HepG2 (cell line): Measurements from ENCODE around the gene CTIF. TPM values are rescaled to one million over a fixed set of nuclear protein-coding genes. Genes with fewer than 3 reads are reported as not detected.

Experiments
- ARID5B ChIP-seq: IDR thresholded peaks from 2 replicates; pipeline ENCODE4 v1.4.0; 2020; ENCODE audit warnings: mild to moderate bottlenecking, missing genetic modification reagents
- ATF7 ChIP-seq, 2 experiments: fragments of 450-650 bp in 1 of 2; sonication (generic) in 1 of 2; formaldehyde crosslinking in 1 of 2; IDR thresholded peaks; 2 replicates each; pipeline versions ENCODE4 v1.4.0 to v1.6.1; 2016 to 2020; ENCODE audit warnings: antibody characterized with exemption in 1 of 2, mild to moderate bottlenecking in 1 of 2, missing genetic modification reagents in 1 of 2
- CREB1 ChIP-seq, 2 experiments: fragments of 450-650 bp in 1 of 2; IDR thresholded peaks; 2 replicates each; pipeline ENCODE4 v1.6.1; 2016 to 2017; ENCODE audit warnings: control low read depth in 1 of 2, mild to moderate bottlenecking in 1 of 2, missing compliant biosample characterization in 1 of 2, missing genetic modification characterization in 1 of 2
- EHMT2 ChIP-seq: fragments of 200-600 bp; sonication (generic); IDR thresholded peaks from 2 replicates; pipeline ENCODE4 v1.7.0; 2017; ENCODE audit warnings: antibody characterized with exemption, low read depth, low read length, borderline replicate concordance
- FOSL2 ChIP-seq: sonication (generic); formaldehyde crosslinking; IDR thresholded peaks from 2 replicates; pipeline ENCODE4 v1.4.0; 2020; ENCODE audit warnings: missing genetic modification reagents
- FOXA1 ChIP-seq, 2 experiments: fragments of 450-650 bp in 1 of 2; sonication (generic) in 1 of 2; formaldehyde crosslinking in 1 of 2; IDR thresholded peaks; 2 replicates each; pipeline versions ENCODE4 v1.4.0 to v1.6.1; 2016 to 2020; ENCODE audit warnings: missing genetic modification reagents in 1 of 2
- FOXA3 ChIP-seq: IDR thresholded peaks from 2 replicates; pipeline ENCODE4 v1.6.1; 2016; ENCODE audit warnings: missing genetic modification reagents, missing compliant biosample characterization
- GATAD2A ChIP-seq: IDR thresholded peaks from 2 replicates; pipeline ENCODE4 v1.6.1; 2016
- HDAC2 ChIP-seq: sonication (generic); formaldehyde crosslinking; IDR thresholded peaks from 2 replicates; pipeline ENCODE4 v1.4.0; 2020; ENCODE audit warnings: missing genetic modification reagents
- HNRNPLL ChIP-seq: fragments of 200-400 bp; formaldehyde crosslinking; IDR thresholded peaks from 2 replicates; pipeline ENCODE4 v1.6.1; 2017; ENCODE audit warnings: mild to moderate bottlenecking, low read depth, low read length; ENCODE audit not compliant: poor library complexity, severe bottlenecking
- JUN ChIP-seq: sonication (generic); formaldehyde crosslinking; IDR thresholded peaks from 2 replicates; pipeline ENCODE4 v1.4.0; 2020; ENCODE audit warnings: mild to moderate bottlenecking, missing genetic modification reagents
- MIXL1 ChIP-seq: IDR thresholded peaks from 2 replicates; pipeline ENCODE4 v1.6.1; 2016
- NCOR1 ChIP-seq: fragments of 200-600 bp; sonication (generic); IDR thresholded peaks from 2 replicates; pipeline ENCODE4 v1.7.0; 2017; ENCODE audit warnings: antibody characterized with exemption, low read length, borderline replicate concordance
- RAD21 ChIP-seq: fragments of 450-650 bp; formaldehyde crosslinking; IDR thresholded peaks from 2 replicates; pipeline ENCODE4 v1.5.0; 2020; ENCODE audit warnings: mild to moderate bottlenecking
- SALL1 ChIP-seq: sonication (generic); formaldehyde crosslinking; IDR thresholded peaks from 2 replicates; pipeline ENCODE4 v1.8.0; 2022; ENCODE audit warnings: mild to moderate bottlenecking, missing genetic modification reagents
- SOX13 ChIP-seq, 3 experiments: fragments of 450-650 bp in 1 of 3; sonication (generic) in 1 of 3; formaldehyde crosslinking in 1 of 3; IDR thresholded peaks in 2 of 3; conservative IDR thresholded peaks in 1 of 3; 2 replicates each; pipeline versions ENCODE4 v1.5.0 to v1.6.1; 2016 to 2020; ENCODE audit warnings: antibody characterized with exemption in 1 of 3, mild to moderate bottlenecking in 1 of 3, missing compliant biosample characterization in 1 of 3, missing genetic modification reagents in 1 of 3, moderate library complexity in 1 of 3
- SOX5 ChIP-seq: IDR thresholded peaks from 2 replicates; pipeline ENCODE4 v1.6.1; 2016; ENCODE audit warnings: borderline replicate concordance
- SOX6 ChIP-seq, 2 experiments: fragments of 450-650 bp in 1 of 2; sonication (generic) in 1 of 2; formaldehyde crosslinking in 1 of 2; IDR thresholded peaks; 2 replicates each; pipeline versions ENCODE4 v1.4.0 to v1.6.1; 2017 to 2020; ENCODE audit warnings: antibody characterized with exemption in 1 of 2, mild to moderate bottlenecking in 1 of 2, missing genetic modification reagents in 1 of 2
- TCF12 ChIP-seq, 2 experiments: fragments of 450-650 bp in 1 of 2; sonication (generic) in 1 of 2; formaldehyde crosslinking in 1 of 2; IDR thresholded peaks; 2 replicates each; pipeline versions ENCODE4 v1.6.1 to v1.8.0; 2017 to 2022; ENCODE audit warnings: antibody characterized with exemption in 1 of 2, mild to moderate bottlenecking in 1 of 2, missing genetic modification reagents in 1 of 2, moderate library complexity in 1 of 2
- XRCC5 ChIP-seq: fragments of 200-400 bp; formaldehyde crosslinking; optimal IDR thresholded peaks from 2 replicates; pipeline ENCODE3; 2017; ENCODE audit warnings: mild to moderate bottlenecking, low read length
- ZFP36 ChIP-seq: fragments of 150-350 bp; IDR thresholded peaks from 2 replicates; pipeline ENCODE4 v1.6.1; 2018; ENCODE audit warnings: borderline replicate concordance, low read length, low read depth; ENCODE audit not compliant: partially characterized antibody
- ZNF20 ChIP-seq: sonication (generic); formaldehyde crosslinking; IDR thresholded peaks from 2 replicates; pipeline ENCODE4 v1.4.0; 2020; ENCODE audit warnings: mild to moderate bottlenecking, moderate library complexity, missing genetic modification reagents
- ZNF264 ChIP-seq: sonication (generic); formaldehyde crosslinking; IDR thresholded peaks from 2 replicates; pipeline ENCODE4 v1.4.0; 2020; ENCODE audit warnings: missing genetic modification reagents
- ZNF292 ChIP-seq: sonication (generic); formaldehyde crosslinking; IDR thresholded peaks from 2 replicates; pipeline ENCODE4 v1.8.1; 2022; ENCODE audit warnings: mild to moderate bottlenecking, low read depth, missing genetic modification reagents, borderline replicate concordance
- ZNF709 ChIP-seq: sonication (generic); formaldehyde crosslinking; IDR thresholded peaks from 2 replicates; pipeline ENCODE4 v1.5.0; 2020; ENCODE audit warnings: mild to moderate bottlenecking, missing genetic modification reagents
- ZNF781 ChIP-seq: sonication (generic); formaldehyde crosslinking; IDR thresholded peaks from 2 replicates; pipeline ENCODE4 v1.5.1; 2020; ENCODE audit warnings: borderline replicate concordance, mild to moderate bottlenecking, missing genetic modification reagents; ENCODE audit errors: not compliant biosample characterization
- polyA plus RNA-seq, 8 experiments: library from polyadenylated mRNA; depleted of rRNA in 3 of 8; stranded (reverse) in 7 of 8; unstranded in 1 of 8; fragments of >200 nt; fragmentation: Illumina TruSeq in 4 of 8; extraction: Trizol in 4 of 8; gene quantifications; 2 replicates each; pipeline versions ENCODE4 v1.2.1 to v1.2.3, GENCODE V29; 2011 to 2016; ENCODE audit warnings: low read depth in 4 of 8, missing spikeins in 1 of 8, mixed read lengths in 1 of 8; ENCODE audit not compliant: insufficient read depth in 1 of 8
- total RNA-seq, 5 experiments: library from RNA; depleted of rRNA; stranded (reverse); fragments of >200 nt; fragmentation: Illumina TruSeq; extraction: Trizol; gene quantifications; 2 replicates each; pipeline ENCODE4 v1.2.3, GENCODE V29; 2016; ENCODE audit warnings: low read depth in 1 of 5

Gene CTIF
- total and polyA plus RNA-seq, 2 of the 13 experiments (the other 11 are each of a cell fraction or from before 2014, with no cell fraction given): 18.2 to 28.0 TPM

- TF ChIP-seq SOX5 (peak; percentile 43; the same call in 1 of the 2 replicates), EHMT2 (0 out of 2 replicates have a peak, but pooled peaks have one; percentile 57), HNRNPLL (no peak), ZNF781 (CRISPR knock-in tag) (peak; percentile 20), SOX13 (IDR thresholded peaks at IDR 0.05) (no peak), SOX13 (CRISPR knock-in tag; conservative IDR thresholded peaks at IDR 0.05 in 1 of 2, IDR thresholded peaks at IDR 0.05 in 1 of 2) (peak in 1 of 2 experiments; percentile 42; a peak in 1 of 4 replicates), CREB1 (IDR thresholded peaks at IDR 0.05) (peak; percentile 45; the same call in 1 of the 2 replicates), CREB1 (CRISPR knock-in tag; IDR thresholded peaks at IDR 0.05) (peak; percentile 34; the same call in 1 of the 2 replicates), FOXA3 (CRISPR knock-in tag) (no peak), FOSL2 (CRISPR knock-in tag) (peak; percentile 89), JUN (CRISPR knock-in tag) (0 out of 2 replicates have a peak, but pooled peaks have one; percentile 27), GATAD2A (CRISPR knock-in tag) (peak; percentile 42), ARID5B (CRISPR knock-in tag) (peak; percentile 33; the same call in 1 of the 2 replicates), HDAC2 (CRISPR knock-in tag) (peak; percentile 11; the same call in 1 of the 2 replicates), TCF12 (IDR thresholded peaks at IDR 0.05) (no peak), TCF12 (CRISPR knock-in tag; IDR thresholded peaks at IDR 0.05) (no peak), ZNF292 (CRISPR knock-in tag) (peak; percentile 81; the same call in 1 of the 2 replicates), NCOR1 (no peak), RAD21 (CRISPR knock-in tag) (no peak), XRCC5 (peak; percentile 17), FOXA1 (IDR thresholded peaks at IDR 0.05) (no peak), FOXA1 (CRISPR knock-in tag; IDR thresholded peaks at IDR 0.05) (0 out of 2 replicates have a peak, but pooled peaks have one; percentile 17), ZNF20 (no peak), SALL1 (CRISPR knock-in tag) (peak; percentile 29; the same call in 1 of the 2 replicates), ZFP36 (peak; percentile 70), ZNF264 (CRISPR knock-in tag) (0 out of 2 replicates have a peak, but pooled peaks have one; percentile 22), ATF7 (IDR thresholded peaks at IDR 0.05) (peak; percentile 37; the same call in 1 of the 2 replicates), ATF7 (CRISPR knock-in tag; IDR thresholded peaks at IDR 0.05) (no peak), SOX6 (IDR thresholded peaks at IDR 0.05) (no peak), SOX6 (CRISPR knock-in tag; IDR thresholded peaks at IDR 0.05) (peak; percentile 52; the same call in 1 of the 2 replicates), MIXL1 (CRISPR knock-in tag) (0 out of 2 replicates have a peak, but pooled peaks have one; percentile 30), ZNF709 (CRISPR knock-in tag) (no peak)
These were observed 91.0 kb downstream of the CTIF start (continued) for GRCh38 chr18:48629730-48630324.
